Body of pancreas (tissue), 4 donors: ENCODE measurements around the gene FAM131C. TPM values are rescaled to one million over a fixed set of nuclear protein-coding genes. Genes with fewer than 3 reads are reported as not detected.
A peak's percentile ranks its signal among the peaks of the same experiment; 100 is the strongest.

Experiments
- ATAC-seq: fragments of 150-250 bp; one replicate; pipeline ENCODE4 v1.9.1; 2016
- DNase-seq, 4 donors: peaks; one replicate each; pipeline ENCODE4 v3.0.0-alpha.2; 2019
- H3K27ac ChIP-seq, 4 donors: fragments of 200-600 bp; sonication (generic); 1 replicate in 3 of 4; 2 replicates in 1 of 4; pipeline versions ENCODE4 v1.5.1 to v1.6.1; 2016 to 2019; ENCODE audit warnings: mild to moderate bottlenecking in 1 of 4, mixed read lengths in 1 of 4, moderate library complexity in 1 of 4
- H3K27me3 ChIP-seq, 2 donors: fragments of 200-600 bp; sonication (generic); one replicate each; pipeline ENCODE4 v1.6.0; 2016; ENCODE audit warnings: mild to moderate bottlenecking in 1 of 2
- H3K36me3 ChIP-seq, 2 donors: fragments of 200-600 bp; sonication (generic); replicated peaks in 1 of 2; 2 replicates each; pipeline ENCODE4 v1.5.1; 2016; ENCODE audit warnings: low read depth in 2 of 2; ENCODE audit not compliant: insufficient read depth in 1 of 2
- H3K4me1 ChIP-seq: fragments of 200-600 bp; sonication (generic); one replicate; pipeline ENCODE4 v1.6.0; 2016
- H3K4me3 ChIP-seq, 2 donors: fragments of 200-600 bp; sonication (generic); 1 replicate in 1 of 2; 2 replicates in 1 of 2; pipeline ENCODE4 v1.5.1; 2016 to 2019
- H3K9me3 ChIP-seq, 3 donors: fragments of 200-600 bp; sonication (generic); 1 replicate in 2 of 3; 2 replicates in 1 of 3; pipeline ENCODE4 v1.5.1; 2016
- POLR2A ChIP-seq, 3 donors: fragments of 450-650 bp; IDR thresholded peaks; one replicate each; pipeline ENCODE4 v1.6.1; 2016; ENCODE audit warnings: antibody characterized with exemption in 3 of 3, mild to moderate bottlenecking in 2 of 3
- WGBS, 2 donors: methylation state at CpG; one replicate each; pipeline ENCODE4 v1.1.5; 2017; 5-methylcytosine and 5-hydroxymethylcytosine counted together
- intact Hi-C: fragments of 100-400 bp; cut with DNase I; formaldehyde crosslinking; loops from one replicate; pipeline ENCODE4 v1.15.1; 2023
- total RNA-seq, 2 donors: library from RNA; depleted of rRNA; stranded (reverse); fragments of >200 nt; gene quantifications; one replicate each; pipeline ENCODE4 v1.1.0, GENCODE V29; 2016
- TF ChIP-seq, protein P1 (sequence below), 7 experiments: fragments of 450-650 bp in 4 of 7; fragments of 200-600 bp in 3 of 7; sonication (generic) in 3 of 7; IDR thresholded peaks; one replicate each; pipeline ENCODE4 v1.5.1; 2016 to 2019; ENCODE audit warnings: antibody characterized with exemption in 7 of 7

Gene FAM131C
- total RNA-seq, 2 donors from 2014 or later = 4.2 TPM; not detected in 1

DNA sequence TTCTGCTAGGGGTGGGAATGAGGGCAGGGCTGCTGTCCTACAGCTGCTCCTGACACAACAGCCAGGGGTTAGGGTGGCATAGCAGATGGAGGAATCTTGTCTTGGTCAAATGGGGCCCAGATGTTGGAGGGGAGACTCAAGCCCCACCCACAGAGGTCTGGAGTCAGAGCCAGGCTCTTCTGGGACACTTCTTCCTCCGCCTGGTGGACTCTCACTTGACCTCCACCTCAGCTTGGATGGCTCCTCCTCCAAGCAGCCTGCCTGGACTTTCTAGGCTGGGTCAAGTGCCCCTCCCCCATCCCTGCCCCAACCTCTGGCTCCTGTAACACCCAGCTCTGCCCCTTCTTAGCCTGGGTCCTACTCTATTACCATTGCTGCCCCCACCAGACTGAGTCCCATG, 47.0 kb upstream of the FAM131C start:
- H3K4me1 ChIP-seq = peaks cover 28% of the 10 kb centered on the region
- no peaks in the 10 kb centered on the region for H3K36me3 ChIP-seq
- ATAC-seq = no peak
- intact Hi-C loops = no loop called here
- no peaks in the 10 kb centered on the region for H3K27me3 ChIP-seq
- DNase-seq = peak in 1 of 4 donors; percentile 14
- H3K4me3 ChIP-seq = no peak overlapping the region
- H3K27ac ChIP-seq = peak overlapping the region in 1 of 4 donors; percentile 32
- TF ChIP-seq, protein P1, sequence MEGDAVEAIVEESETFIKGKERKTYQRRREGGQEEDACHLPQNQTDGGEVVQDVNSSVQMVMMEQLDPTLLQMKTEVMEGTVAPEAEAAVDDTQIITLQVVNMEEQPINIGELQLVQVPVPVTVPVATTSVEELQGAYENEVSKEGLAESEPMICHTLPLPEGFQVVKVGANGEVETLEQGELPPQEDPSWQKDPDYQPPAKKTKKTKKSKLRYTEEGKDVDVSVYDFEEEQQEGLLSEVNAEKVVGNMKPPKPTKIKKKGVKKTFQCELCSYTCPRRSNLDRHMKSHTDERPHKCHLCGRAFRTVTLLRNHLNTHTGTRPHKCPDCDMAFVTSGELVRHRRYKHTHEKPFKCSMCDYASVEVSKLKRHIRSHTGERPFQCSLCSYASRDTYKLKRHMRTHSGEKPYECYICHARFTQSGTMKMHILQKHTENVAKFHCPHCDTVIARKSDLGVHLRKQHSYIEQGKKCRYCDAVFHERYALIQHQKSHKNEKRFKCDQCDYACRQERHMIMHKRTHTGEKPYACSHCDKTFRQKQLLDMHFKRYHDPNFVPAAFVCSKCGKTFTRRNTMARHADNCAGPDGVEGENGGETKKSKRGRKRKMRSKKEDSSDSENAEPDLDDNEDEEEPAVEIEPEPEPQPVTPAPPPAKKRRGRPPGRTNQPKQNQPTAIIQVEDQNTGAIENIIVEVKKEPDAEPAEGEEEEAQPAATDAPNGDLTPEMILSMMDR (IDR thresholded peaks at IDR 0.05) = no peak
- TF ChIP-seq POLR2A (IDR thresholded peaks at IDR 0.05) = no peak
- WGBS, 2 donors = 64 to 100% methylated on average over 1 of the region's 1 CpG
- no peaks in the 10 kb centered on the region for H3K9me3 ChIP-seq

DNA sequence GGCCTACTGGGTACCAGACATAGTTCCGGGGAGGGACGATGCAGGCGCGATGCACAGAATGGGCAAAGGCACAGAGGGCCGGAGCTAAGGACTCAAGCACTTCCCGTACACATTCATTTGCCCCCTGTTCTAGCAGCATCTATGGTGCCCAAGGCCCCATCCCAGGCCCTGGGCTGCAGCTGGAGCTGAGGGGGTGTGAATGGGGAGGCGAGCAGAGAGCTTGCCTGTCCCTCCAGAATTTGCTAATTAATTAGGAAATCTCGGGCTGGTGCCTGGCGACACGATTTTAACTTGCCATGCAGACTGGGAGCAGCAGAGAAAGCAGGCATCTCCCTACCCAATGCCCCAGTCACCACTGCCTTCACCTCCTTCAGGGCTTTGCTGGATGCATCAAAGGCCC, 46.5 kb upstream of the FAM131C start:
- no peak for ATAC-seq
- WGBS, 2 donors = 84 to 93% methylated on average over 8 to 10 of the region's 10 CpGs
- Histone ChIP-seq H3K27me3 (no peaks in the 10 kb centered on the region), H3K9me3 (no peaks in the 10 kb centered on the region), H3K36me3 (no peaks in the 10 kb centered on the region), H3K4me3 (no peak overlapping the region), H3K4me1 (peaks cover 28% of the 10 kb centered on the region), H3K27ac (no peak overlapping the region)
- no peak for DNase-seq
- intact Hi-C loops = no loop called here
- TF ChIP-seq POLR2A (IDR thresholded peaks at IDR 0.05) = no peak
- TF ChIP-seq, protein P1 (IDR thresholded peaks at IDR 0.05) = no peak

DNA sequence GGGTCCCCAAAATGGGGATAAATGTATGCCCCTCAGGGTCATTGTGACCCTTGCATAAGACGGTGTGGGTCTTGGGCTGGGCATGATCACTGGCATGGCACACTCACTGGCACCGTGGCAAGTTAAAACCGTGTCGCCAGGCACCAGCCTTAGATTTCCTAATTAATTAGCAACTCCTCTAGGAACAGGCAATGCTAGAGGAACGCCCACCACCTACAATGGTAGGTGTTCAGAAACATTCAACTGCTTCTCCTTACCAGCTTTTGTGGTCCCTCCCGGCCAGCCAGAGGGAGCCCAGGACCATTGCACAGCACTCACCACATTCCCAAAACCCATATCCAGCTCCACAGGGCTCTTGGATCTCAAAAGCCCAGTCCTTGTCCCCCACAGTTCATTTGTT, 46.1 kb upstream of the FAM131C start:
- Histone ChIP-seq H3K36me3 (no peaks in the 10 kb centered on the region), H3K27ac (no peak overlapping the region), H3K9me3 (no peaks in the 10 kb centered on the region), H3K27me3 (no peaks in the 10 kb centered on the region), H3K4me1 (peaks cover 28% of the 10 kb centered on the region), H3K4me3 (no peak overlapping the region)
- DNase-seq (no peak), ATAC-seq (no peak)
- intact Hi-C loops = no loop called here
- TF ChIP-seq, protein P1 (IDR thresholded peaks at IDR 0.05) = no peak
- TF ChIP-seq POLR2A (IDR thresholded peaks at IDR 0.05) = no peak
- 88 to 90% methylated on average over 6 of the region's 6 CpGs for WGBS, 2 donors

DNA sequence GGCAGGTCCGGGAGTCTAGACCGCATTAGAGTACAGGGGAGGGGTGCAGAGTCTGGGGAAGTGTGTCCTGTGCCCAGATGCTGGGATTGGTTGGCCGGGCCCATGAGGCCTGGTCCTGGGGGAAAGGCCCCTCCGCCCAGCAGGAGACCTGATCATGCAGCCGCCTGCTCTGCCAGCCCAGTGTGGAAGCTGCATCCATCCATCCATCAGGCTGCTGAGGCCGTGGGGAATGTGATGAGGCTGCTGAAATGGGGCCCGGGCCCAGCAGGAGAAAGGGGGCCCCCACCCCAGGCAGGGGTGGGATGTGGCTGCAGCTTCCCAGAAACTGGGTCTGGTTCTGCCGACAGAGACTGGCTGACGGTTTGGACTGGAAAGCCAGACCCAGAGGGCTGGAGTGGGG, 45.3 kb upstream of the FAM131C start:
- intact Hi-C loops = no loop called here
- 91% methylated on average over 5 to 9 of the region's 9 CpGs for WGBS, 2 donors
- H3K27ac ChIP-seq = no peak overlapping the region
- no peak overlapping the region for H3K4me3 ChIP-seq
- DNase-seq (no peak), ATAC-seq (no peak)
- TF ChIP-seq, protein P1 (IDR thresholded peaks at IDR 0.05) = no peak
- TF ChIP-seq POLR2A (IDR thresholded peaks at IDR 0.05) = no peak
- no peaks in the 10 kb centered on the region for H3K36me3 ChIP-seq
- H3K27me3 ChIP-seq = no peaks in the 10 kb centered on the region
- H3K4me1 ChIP-seq = peaks cover 28% of the 10 kb centered on the region
- no peaks in the 10 kb centered on the region for H3K9me3 ChIP-seq

DNA sequence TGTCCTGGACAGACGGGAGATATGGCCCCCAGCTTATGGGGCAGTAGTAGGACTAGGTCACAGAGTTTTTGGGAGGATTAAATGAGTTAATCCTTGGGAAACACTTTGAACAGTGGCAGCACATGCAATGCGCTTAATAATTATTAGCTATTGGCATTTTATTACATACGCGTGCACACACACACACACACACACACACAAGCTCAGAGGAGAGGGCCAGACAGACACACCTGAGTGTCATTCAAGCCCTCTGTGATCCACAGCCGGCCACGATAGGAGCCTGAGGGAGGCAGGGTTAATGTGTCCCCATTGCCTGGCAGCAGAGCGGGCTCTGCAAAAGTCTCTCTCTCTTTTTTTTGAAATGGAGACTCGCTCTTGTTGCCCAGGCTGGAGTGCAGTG, 44.5 kb upstream of the FAM131C start:
- Histone ChIP-seq H3K27me3 (no peaks in the 10 kb centered on the region), H3K9me3 (no peaks in the 10 kb centered on the region), H3K4me3 (no peak overlapping the region), H3K4me1 (peaks cover 35% of the 10 kb centered on the region), H3K36me3 (no peaks in the 10 kb centered on the region), H3K27ac (no peak overlapping the region)
- TF ChIP-seq POLR2A (IDR thresholded peaks at IDR 0.05) = no peak
- TF ChIP-seq, protein P1 (IDR thresholded peaks at IDR 0.05) = no peak
- ATAC-seq = no peak
- DNase-seq = no peak
- intact Hi-C loops = no loop called here
- WGBS, 2 donors = 74 to 82% methylated on average over 8 of the region's 8 CpGs
